RWPE2 (cell line): ENCODE data around the gene SYCE3.
"Not testable (repeated sequence)": the region's sequence is repeated elsewhere in the genome, so short reads cannot be mapped to it uniquely, and the experiment has no call there.

Source experiments
- ATAC-seq: fragments of 200-7000 bp; cut with Tn5 transposase; 3 replicates; pipeline ENCODE4 v1.9.1; 2021; ENCODE audit warnings: low read depth
- DNase-seq: peaks from one replicate; pipeline ENCODE4 v3.0.0-alpha.2; 2020; ENCODE audit warnings: low spot score
- H3K27ac ChIP-seq: fragments of 450-650 bp; 2 replicates; pipeline ENCODE4 v1.5.1; 2017; ENCODE audit warnings: mild to moderate bottlenecking; ENCODE audit not compliant: poor library complexity, severe bottlenecking
- H3K27me3 ChIP-seq: fragments of 250-450 bp; sonication (Bioruptor Pico); 2 replicates; pipeline ENCODE4 v1.5.1; 2021; ENCODE audit warnings: mild to moderate bottlenecking, moderate library complexity; ENCODE audit not compliant: insufficient read depth, poor library complexity, severe bottlenecking
- H3K36me3 ChIP-seq: fragments of 250-450 bp; sonication (Bioruptor Pico); 2 replicates; pipeline ENCODE4 v1.5.1; 2020; ENCODE audit warnings: low read depth, mild to moderate bottlenecking, moderate library complexity
- H3K4me1 ChIP-seq: fragments of 250-450 bp; sonication (Bioruptor Pico); 2 replicates; pipeline ENCODE4 v1.5.1; 2021; ENCODE audit warnings: mild to moderate bottlenecking, moderate library complexity; ENCODE audit not compliant: insufficient read depth, poor library complexity, severe bottlenecking
- H3K4me3 ChIP-seq: fragments of 250-450 bp; sonication (Bioruptor Pico); 2 replicates; pipeline ENCODE4 v1.5.1; 2021; ENCODE audit warnings: mild to moderate bottlenecking, moderate library complexity; ENCODE audit not compliant: severe bottlenecking
- H3K9me3 ChIP-seq: fragments of 250-450 bp; sonication (Bioruptor Pico); 2 replicates; pipeline ENCODE4 v1.5.1; 2021; ENCODE audit warnings: mild to moderate bottlenecking, moderate library complexity; ENCODE audit not compliant: severe bottlenecking
- TF ChIP-seq, protein P1 (sequence below): fragments of 450-650 bp; IDR thresholded peaks from one replicate; pipeline ENCODE4 v1.5.1; 2017; ENCODE audit warnings: mild to moderate bottlenecking, moderate library complexity; ENCODE audit not compliant: poor library complexity, severe bottlenecking

Gene SYCE3

DNA sequence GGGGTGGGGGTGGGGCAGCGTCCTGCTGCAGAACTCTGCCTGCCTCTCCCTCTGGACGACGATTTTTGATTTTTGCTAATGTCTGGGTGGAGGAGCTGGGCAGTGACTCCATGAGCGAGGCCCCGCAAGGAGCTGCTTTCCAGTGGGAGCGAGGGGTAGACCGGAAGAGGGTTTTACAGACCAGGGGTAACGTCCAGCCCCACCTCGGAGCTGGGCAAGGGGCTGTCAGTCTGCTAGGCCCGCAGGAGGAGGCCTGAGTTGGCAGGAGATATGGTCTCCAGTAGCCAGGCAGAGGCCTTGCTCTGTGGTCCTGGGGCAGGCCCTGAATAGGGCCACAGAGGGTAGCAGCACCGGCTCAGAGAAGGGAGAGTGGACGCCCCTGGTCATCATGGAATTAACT is 46.9 kb upstream of the SYCE3 start:
- Histone ChIP-seq H3K9me3 (no peaks in the 10 kb centered on the region), H3K36me3 (no peaks in the 10 kb centered on the region), H3K27ac (no peak overlapping the region), H3K27me3 (peaks cover 3% of the 10 kb centered on the region), H3K4me3 (no peak overlapping the region), H3K4me1 (no peaks in the 10 kb centered on the region)
- ATAC-seq: no peak
- DNase-seq: no peak
- TF ChIP-seq, protein P1, sequence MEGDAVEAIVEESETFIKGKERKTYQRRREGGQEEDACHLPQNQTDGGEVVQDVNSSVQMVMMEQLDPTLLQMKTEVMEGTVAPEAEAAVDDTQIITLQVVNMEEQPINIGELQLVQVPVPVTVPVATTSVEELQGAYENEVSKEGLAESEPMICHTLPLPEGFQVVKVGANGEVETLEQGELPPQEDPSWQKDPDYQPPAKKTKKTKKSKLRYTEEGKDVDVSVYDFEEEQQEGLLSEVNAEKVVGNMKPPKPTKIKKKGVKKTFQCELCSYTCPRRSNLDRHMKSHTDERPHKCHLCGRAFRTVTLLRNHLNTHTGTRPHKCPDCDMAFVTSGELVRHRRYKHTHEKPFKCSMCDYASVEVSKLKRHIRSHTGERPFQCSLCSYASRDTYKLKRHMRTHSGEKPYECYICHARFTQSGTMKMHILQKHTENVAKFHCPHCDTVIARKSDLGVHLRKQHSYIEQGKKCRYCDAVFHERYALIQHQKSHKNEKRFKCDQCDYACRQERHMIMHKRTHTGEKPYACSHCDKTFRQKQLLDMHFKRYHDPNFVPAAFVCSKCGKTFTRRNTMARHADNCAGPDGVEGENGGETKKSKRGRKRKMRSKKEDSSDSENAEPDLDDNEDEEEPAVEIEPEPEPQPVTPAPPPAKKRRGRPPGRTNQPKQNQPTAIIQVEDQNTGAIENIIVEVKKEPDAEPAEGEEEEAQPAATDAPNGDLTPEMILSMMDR: no peak

GRCh38 chr22:50608996-50609395 is 46.3 kb upstream of the SYCE3 start:
- Histone ChIP-seq H3K4me1 (no peaks in the 10 kb centered on the region), H3K27ac (no peak overlapping the region), H3K27me3 (peaks cover 4% of the 10 kb centered on the region), H3K36me3 (no peaks in the 10 kb centered on the region), H3K4me3 (no peak overlapping the region), H3K9me3 (no peaks in the 10 kb centered on the region)
- ATAC-seq: no peak
- TF ChIP-seq, protein P1: no peak
- DNase-seq: no peak

GRCh38 chr22:50608058-50608840 is 45.5 kb upstream of the SYCE3 start:
- H3K36me3 ChIP-seq, H3K4me3 ChIP-seq, ATAC-seq, H3K27ac ChIP-seq, H3K4me1 ChIP-seq, H3K9me3 ChIP-seq, DNase-seq: not testable (repeated sequence)
- peaks cover 12% of the 10 kb centered on the region for H3K27me3 ChIP-seq

- H3K27ac ChIP-seq: no peak overlapping the region
- ATAC-seq: no peak
- H3K27me3 ChIP-seq: peaks cover 18% of the 10 kb centered on the region
- DNase-seq: no peak
- H3K4me1 ChIP-seq: no peaks in the 10 kb centered on the region
- no peaks in the 10 kb centered on the region for H3K9me3 ChIP-seq
- TF ChIP-seq, protein P1: no peak
- no peak overlapping the region for H3K4me3 ChIP-seq
- no peaks in the 10 kb centered on the region for H3K36me3 ChIP-seq
These were observed 44.9 kb upstream of the SYCE3 start for GRCh38 chr22:50607659-50608020.

- no peaks in the 10 kb centered on the region for H3K9me3 ChIP-seq
- no peaks in the 10 kb centered on the region for H3K4me1 ChIP-seq
- no peak overlapping the region for H3K27ac ChIP-seq
- TF ChIP-seq, protein P1: no peak
- H3K36me3 ChIP-seq: no peaks in the 10 kb centered on the region
- DNase-seq (no peak), ATAC-seq (no peak; the same call in 2 of the 3 replicates)
- H3K27me3 ChIP-seq: peaks cover 23% of the 10 kb centered on the region
- H3K4me3 ChIP-seq: no peak overlapping the region
These were observed 44.4 kb upstream of the SYCE3 start for GRCh38 chr22:50606946-50607658.
